Measurements from ENCODE around the gene SLC41A3. TPM values are rescaled to one million over a fixed set of nuclear protein-coding genes. Genes with fewer than 3 reads are reported as not detected.
A peak's percentile ranks its signal among the peaks of the same experiment; 100 is the strongest.
"Not testable (repeated sequence)": the region's sequence is repeated elsewhere in the genome, so short reads cannot be mapped to it uniquely, and the experiment has no call there.

The SLC41A3 gene
- total RNA-seq, 4 donors from 2014 or later: 56.1 to 72.2 (median 59.7) TPM

- Histone ChIP-seq H3K27ac (peak overlapping the region; percentile 51 to 77 (median 56)), H3K36me3 (no peaks in the 10 kb centered on the region), H3K4me1 (peaks cover 5 to 7% of the 10 kb centered on the region in 2 donors), H3K9me3 (no peaks in the 10 kb centered on the region), H3K27me3 (no peaks in the 10 kb centered on the region), H3K4me3 (replicated peaks in 1 of 3) (peak overlapping the region; percentile 41 to 50 (median 47))
- 1 to 25% methylated on average over 49 to 51 of the region's 52 CpGs for WGBS, 2 donors
- intact Hi-C loops (cut with DNase I): loop anchor here (10.0 kb wide), 1 partner anchor 84 kb away; no protein-coding TSS in a partner anchor
- DNase-seq: peak; percentile 83 to 92
- TF ChIP-seq CTCF (IDR thresholded peaks at IDR 0.05): no peak
- TF ChIP-seq POLR2A (IDR thresholded peaks at IDR 0.05): peak in 1 of 2 donors; percentile 76
Measured at GRCh38 chr3:125990253-125990970, 93.5 kb downstream of the SLC41A3 start.

GRCh38 chr3:125984951-125985350 lies 99.0 kb downstream of the SLC41A3 start:
- DNase-seq; intact Hi-C loops (cut with DNase I); H3K36me3 ChIP-seq; H3K4me1 ChIP-seq; H3K4me3 ChIP-seq (replicated peaks in 1 of 3); H3K27me3 ChIP-seq; H3K9me3 ChIP-seq; H3K27ac ChIP-seq: not testable (repeated sequence)
- WGBS, 2 donors: 65 to 75% methylated on average over 2 of the region's 2 CpGs

- H3K27me3 ChIP-seq; H3K4me3 ChIP-seq (replicated peaks in 1 of 3); H3K36me3 ChIP-seq; H3K4me1 ChIP-seq; intact Hi-C loops (cut with DNase I); H3K9me3 ChIP-seq; DNase-seq; H3K27ac ChIP-seq: not testable (repeated sequence)
- WGBS, 2 donors: 68 to 83% methylated on average over 2 to 4 of the region's 7 CpGs
Measured at GRCh38 chr3:125977104-125977503, 106.8 kb downstream of the SLC41A3 start.

GRCh38 chr3:125976003-125976390 lies 107.9 kb downstream of the SLC41A3 start:
- intact Hi-C loops (cut with DNase I); H3K4me3 ChIP-seq (replicated peaks in 1 of 3); H3K27ac ChIP-seq; H3K4me1 ChIP-seq; H3K9me3 ChIP-seq; DNase-seq; H3K36me3 ChIP-seq; H3K27me3 ChIP-seq: not testable (repeated sequence)
- 87 to 92% methylated on average over 2 to 3 of the region's 3 CpGs for WGBS, 2 donors

- intact Hi-C loops (cut with DNase I); H3K9me3 ChIP-seq; H3K4me1 ChIP-seq; DNase-seq; H3K27ac ChIP-seq; H3K4me3 ChIP-seq (replicated peaks in 1 of 3); H3K36me3 ChIP-seq; H3K27me3 ChIP-seq: not testable (repeated sequence)
- 62 to 75% methylated on average over 9 of the region's 9 CpGs for WGBS, 2 donors
Measured at GRCh38 chr3:125975245-125976002, 108.5 kb downstream of the SLC41A3 start.

GRCh38 chr3:125971997-125972944 lies 111.7 kb downstream of the SLC41A3 start:
- DNase-seq: peak; percentile 26 to 28
- H3K27ac ChIP-seq; intact Hi-C loops (cut with DNase I): not testable (repeated sequence)

GRCh38 chr3:125968701-125969592 lies 115.0 kb downstream of the SLC41A3 start, which contains the start of gene ROPN1B:
Gene ROPN1B (plus strand): TSS chr3:125969178. CDS start chr3:125972055, 2,877 bp downstream.
- intact Hi-C loops (cut with DNase I); H3K36me3 ChIP-seq; H3K4me3 ChIP-seq (replicated peaks in 1 of 3); H3K27me3 ChIP-seq; H3K9me3 ChIP-seq; DNase-seq: not testable (repeated sequence)
- WGBS, 2 donors: 10% methylated on average over 3 of the region's 50 CpGs; no CpG with 5 or more reads in 1 of the 2 donors
- peaks cover 4 to 12% of the 10 kb centered on the region in 2 donors for H3K4me1 ChIP-seq
- peak within 1 kb of the TSS in 1 of 3 donors; percentile 9 for H3K27ac ChIP-seq

More at GRCh38 chr3:125971997-125972944, 111.7 kb downstream of the SLC41A3 start:
- Histone ChIP-seq H3K4me3 (replicated peaks in 1 of 3) (peak overlapping the region in 1 of 3 donors; percentile 6), H3K4me1 (peaks cover 4 to 12% of the 10 kb centered on the region in 2 donors)
- not testable (repeated sequence) for H3K9me3 ChIP-seq, H3K36me3 ChIP-seq, H3K27me3 ChIP-seq
- WGBS, 2 donors: 3% methylated on average over 24 to 28 of the region's 31 CpGs
- peak; percentile 55 to 78 (median 62) for TF ChIP-seq CTCF (IDR thresholded peaks at IDR 0.05)

- DNase-seq; intact Hi-C loops (cut with DNase I); H3K9me3 ChIP-seq; H3K36me3 ChIP-seq; H3K27me3 ChIP-seq; H3K4me3 ChIP-seq (replicated peaks in 1 of 3): not testable (repeated sequence)
- peak overlapping the region in 1 of 3 donors; percentile 9 for H3K27ac ChIP-seq
- whole genome bisulfite sequencing, 2 donors: 84 to 89% methylated on average over 2 of the region's 2 CpGs
- H3K4me1 ChIP-seq: peaks cover 4 to 12% of the 10 kb centered on the region in 2 donors
Measured at GRCh38 chr3:125968121-125968520, 115.8 kb downstream of the SLC41A3 start.
